KBM-7 (cell line): ENCODE measurements around the gene RNF26.

Experiments used
- DNase-seq: peaks from one replicate; pipeline ENCODE4 v3.0.0-alpha.2; 2015
- in situ Hi-C: fragments of 300-500 bp; cut with MboI; formaldehyde crosslinking; loops from 2 replicates; pipeline ENCODE4 v1.14.3; 2020; ENCODE audit warnings: low sequenced_read_pairs, low pct_unique_long_range_greater_than_20kb, mixed read lengths

Gene RNF26

DNA sequence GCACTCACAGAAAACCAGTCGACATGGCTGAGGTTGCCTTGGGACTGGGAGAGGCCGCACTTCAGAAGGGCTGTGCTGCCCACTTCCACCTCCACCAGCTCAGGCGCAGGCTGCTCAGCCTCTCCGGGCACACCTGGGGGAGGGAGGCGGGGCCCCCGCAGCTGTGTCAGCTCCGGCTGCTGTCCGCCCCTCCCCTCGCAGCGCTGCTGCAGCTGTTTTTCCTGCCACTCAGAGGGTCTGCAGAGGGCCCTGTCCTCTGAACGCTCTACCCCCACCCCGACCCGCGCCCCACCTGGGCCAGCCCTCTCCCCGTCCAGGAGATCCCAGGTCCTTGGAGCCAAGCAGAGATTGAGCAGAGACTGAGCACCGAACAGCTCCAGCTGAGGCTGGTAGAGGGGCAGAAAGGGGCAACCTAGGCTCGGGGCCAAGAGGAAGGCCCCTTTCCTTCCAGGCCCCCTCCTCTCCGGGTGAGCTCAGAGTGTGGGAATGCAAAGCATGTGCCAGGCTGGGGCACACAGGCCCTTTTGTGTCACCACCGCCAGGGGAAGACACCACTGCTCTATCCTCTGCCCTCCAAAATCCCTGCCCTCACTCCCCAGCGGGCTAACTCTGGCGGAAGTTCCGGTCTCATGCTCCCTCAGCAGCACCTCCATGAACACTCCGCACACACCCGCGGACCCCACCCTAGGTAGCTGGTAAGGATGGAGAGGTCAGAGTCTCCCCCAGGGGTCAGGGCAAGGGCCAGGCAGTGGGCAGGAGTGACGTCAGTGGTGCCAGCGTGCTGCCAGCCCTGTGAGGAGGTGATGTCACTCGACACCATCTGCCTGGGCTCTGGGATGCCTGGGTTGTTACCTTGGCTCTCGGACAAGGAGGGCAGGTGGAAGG is 19.0 kb upstream of the RNF26 start:
- in situ Hi-C loops, result no loop called here
- no peak for DNase-seq

DNA sequence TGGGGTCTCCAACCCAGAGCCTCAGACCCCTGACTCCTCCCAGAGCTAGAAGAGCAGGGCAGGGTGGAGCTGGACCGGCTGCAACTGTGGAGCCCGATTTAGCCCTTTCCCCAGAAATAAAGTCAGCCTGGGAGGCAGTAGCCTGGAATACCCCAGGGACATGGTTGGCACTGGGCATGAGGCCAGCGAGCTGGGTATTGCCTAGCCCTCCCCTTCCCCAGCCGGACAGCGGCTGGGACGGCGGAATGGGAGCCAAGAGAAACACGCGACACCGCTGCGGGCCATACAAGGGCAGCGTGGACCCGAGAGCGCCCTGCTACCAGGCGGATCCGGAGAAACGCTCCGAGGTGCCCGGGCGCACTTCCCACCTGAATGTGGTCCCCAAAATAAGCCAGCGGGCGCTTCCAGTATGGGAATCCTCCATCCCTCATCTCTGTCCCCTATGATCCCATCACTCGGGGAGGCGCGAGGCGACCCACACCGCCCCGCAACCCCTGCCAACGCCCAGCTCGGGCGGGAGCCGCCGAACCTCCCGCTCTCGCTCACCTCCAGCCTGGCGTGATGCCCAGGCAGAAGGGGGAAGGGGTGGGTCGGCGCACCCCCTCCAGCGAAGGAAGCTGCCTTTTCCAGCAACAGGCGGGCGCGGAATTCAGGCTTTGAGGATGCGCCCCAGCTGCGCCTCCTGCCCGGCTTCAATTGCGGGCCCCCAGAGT is 18.2 kb upstream of the RNF26 start:
- peak; percentile 27 for DNase-seq
- in situ Hi-C loops, result no loop called here

DNA sequence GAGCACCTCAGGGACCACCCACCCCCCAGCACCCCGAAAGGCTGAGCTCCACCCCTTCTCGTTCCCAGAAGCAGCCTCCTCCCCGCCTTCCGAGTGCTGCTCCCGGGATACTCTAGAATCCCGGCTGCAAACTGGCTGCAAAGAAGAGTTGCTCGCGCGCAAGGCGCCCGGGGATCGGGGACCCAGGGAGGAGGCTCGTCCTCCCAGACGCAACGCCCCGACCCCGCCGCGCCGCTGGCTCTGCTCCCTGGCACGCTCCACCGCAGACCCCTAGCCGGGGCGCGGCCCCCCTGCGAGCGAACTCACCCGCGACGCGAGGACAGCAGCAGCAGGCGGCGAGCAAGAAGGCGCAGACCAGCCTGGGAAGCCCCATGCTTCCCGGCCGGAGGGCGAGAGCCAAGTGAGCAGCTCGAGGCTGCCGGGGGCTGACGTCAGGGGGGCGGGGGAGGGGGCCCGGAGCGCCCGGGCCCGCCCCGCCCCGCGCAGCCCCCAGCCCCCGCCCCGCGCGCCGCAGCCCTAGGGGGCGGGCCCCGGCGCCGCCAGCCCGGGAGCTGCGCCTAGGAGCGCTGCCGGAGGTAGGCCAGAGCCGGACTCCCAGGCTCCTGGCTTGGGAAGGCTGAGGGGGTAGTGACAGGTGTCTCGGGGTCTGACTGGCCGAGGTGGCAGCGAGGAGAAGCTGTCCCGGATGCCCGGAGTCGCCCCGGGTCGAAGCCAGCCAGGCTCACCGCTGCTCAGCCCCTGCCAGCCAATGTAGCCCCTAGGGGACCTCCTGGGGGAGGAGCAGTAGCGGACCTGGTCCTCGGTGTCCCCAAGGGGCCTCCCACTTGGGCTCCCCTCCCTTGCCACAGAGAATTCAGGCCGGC is 17.4 kb upstream of the RNF26 start, which contains the start of gene MCAM:
TSS of gene MCAM (minus strand) at position 402 of the 863 bp plus-strand sequence. CDS start at position 373, 29 bp downstream.
- in situ Hi-C loops, result no loop called here
- DNase-seq, result peak; percentile 61

DNA sequence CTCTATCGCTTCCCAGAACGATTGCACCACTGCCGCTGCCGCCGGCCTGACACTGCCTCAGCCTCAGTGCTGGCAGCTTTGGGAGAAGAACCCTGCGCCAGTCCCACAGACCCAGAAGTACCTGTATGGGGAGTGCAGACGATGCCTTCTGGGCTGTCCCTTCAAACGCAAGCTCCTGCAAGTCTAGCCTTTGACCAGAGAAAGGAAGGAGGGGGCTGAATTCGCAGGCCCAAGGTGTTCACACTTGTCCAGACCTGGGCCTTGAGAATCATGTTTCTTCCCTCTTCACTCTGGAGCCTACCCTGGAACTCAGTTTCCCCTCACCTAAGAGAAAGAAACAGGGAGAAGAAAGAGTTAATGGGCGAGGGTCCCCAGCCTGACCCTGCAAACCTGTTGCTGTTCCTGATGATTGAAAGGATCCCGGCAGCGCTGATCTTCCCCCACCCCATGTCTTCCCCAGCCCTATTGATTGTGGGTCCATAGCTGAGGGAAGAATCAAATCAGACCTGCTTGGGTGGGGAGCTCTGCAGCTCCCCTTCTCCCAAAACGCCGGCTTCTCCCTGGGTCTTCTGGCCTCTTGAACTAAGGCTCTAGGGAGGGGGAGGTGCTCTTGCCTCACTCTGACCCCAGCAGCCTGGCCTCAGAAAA is 16.6 kb upstream of the RNF26 start:
- no peak for DNase-seq
- in situ Hi-C loops, result no loop called here

DNA sequence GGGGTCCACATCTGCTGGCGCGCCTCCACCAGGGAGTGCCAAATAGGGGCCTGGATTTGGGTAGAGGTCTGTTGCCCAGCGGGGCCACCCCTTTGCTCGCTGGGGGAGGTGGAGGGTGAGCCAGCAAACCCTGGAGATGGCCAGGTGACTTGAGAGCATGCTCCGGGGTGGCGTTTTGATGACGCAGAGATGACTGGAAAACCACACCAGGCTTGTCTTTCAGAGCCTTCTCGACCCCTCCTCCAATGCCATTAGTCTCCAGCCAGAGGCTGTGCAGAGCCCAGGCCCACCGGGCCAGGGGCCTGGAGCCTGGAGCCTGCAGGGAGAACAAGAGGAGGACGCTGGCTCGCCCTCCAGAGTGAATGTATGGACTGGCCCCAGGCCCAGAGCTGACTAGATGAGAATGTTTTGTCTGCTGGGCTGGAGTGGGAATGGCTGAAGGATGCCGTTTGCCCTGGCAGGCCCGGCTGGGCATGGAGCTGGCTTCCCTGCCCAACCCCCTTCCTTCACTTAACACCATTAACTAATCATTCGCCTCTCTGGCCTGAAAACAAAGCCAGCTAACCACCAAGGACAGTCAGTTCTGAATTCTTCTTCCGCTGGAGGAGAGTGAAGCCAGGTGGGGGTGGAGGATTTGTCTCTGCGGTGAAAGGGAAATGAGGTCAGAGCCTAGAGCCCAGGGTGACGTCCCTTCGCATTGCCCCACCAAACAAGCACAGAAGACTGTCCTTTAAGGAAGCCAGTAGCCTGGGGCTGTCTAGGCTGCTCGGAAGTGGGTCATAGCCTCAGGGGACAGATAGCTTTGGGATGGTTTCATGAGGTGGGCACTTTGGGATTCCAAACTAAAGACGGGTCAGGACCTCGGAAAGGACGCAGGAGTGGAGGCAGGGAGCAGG is 15.8 kb upstream of the RNF26 start:
- in situ Hi-C loops, result no loop called here
- DNase-seq, result peak; percentile 96

DNA sequence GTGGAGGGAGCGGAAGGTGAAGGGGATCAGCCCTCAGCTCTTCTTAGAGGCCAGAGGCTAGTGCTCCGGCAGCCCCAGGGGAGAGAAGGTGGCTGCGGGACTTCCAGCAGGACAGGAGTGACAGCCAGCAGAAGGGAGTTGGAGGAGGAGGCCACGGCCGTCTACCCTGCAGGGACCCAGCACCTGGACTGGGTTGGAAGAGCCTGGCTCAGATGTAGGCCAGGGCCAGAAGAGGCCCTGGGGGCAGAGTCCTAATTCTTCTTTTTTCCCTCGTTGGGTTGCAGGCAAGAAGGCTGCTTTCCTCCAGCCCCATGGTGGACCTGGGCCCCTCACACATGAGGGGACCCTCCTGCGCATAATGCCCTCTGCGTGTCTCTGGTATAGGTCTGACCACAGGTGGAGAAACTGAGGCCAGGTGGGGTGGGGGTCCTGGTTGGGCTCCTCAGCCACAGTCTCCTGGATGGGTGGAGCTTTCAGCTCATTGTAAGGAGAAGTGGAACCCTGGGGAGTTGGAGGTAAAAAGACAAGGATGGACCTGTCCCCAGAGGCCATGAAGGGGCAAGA is 15.1 kb upstream of the RNF26 start:
- in situ Hi-C loops, result no loop called here
- DNase-seq, result no peak

DNA sequence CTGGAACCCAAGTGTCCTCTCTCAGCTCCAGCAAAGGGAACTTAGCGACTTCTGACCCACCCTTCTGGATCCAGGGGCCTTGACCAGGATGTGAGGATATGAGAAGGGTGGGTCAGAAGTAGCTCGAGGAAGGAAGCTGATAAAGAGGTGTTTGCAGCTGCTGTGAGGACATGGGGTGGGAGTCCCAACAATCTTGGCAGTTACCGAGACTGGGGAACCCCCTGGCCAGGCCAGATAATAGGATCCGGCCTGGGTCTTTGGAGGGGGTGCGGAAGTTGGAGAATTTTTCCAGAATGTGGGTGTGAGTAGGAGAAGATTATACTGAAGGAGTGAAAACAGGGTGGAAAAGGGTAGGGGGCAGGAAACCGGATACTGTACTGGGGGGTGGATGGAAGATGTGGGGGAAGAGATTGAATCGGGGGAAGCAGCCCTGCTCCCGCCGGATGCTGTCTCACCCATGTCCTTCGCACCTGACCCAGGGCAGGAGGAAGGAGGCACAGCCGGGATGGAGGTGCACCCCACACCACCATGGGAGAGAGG is 14.6 kb upstream of the RNF26 start:
- in situ Hi-C loops, result no loop called here
- DNase-seq, result no peak

DNA sequence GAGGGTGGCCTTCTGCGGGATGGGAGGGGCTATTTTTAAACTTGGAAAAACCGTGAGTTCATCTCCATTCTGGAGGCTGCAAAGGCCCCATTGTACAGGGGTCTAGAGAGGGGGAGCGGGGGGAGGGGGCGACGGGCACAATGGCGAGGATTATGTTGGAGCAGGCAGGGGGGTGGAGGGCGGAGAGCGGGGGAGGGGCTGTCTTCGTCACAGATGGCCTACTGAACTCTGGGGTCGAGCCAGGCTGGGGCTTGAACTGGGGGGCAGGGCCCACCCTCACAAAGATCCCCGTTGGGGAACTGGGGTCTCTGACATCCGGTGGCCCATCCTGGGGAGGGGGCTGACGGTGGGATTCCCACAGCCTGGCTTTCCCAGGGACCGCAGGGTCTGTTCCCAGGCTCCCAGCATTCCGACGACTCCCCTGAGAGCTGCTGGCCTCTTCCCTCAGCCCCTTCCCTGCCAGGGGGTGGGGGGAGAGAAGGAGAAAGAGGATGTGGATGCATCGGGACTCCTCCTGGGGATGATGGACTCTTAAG is 14.0 kb upstream of the RNF26 start:
- DNase-seq, result no peak
- in situ Hi-C loops, result no loop called here

DNA sequence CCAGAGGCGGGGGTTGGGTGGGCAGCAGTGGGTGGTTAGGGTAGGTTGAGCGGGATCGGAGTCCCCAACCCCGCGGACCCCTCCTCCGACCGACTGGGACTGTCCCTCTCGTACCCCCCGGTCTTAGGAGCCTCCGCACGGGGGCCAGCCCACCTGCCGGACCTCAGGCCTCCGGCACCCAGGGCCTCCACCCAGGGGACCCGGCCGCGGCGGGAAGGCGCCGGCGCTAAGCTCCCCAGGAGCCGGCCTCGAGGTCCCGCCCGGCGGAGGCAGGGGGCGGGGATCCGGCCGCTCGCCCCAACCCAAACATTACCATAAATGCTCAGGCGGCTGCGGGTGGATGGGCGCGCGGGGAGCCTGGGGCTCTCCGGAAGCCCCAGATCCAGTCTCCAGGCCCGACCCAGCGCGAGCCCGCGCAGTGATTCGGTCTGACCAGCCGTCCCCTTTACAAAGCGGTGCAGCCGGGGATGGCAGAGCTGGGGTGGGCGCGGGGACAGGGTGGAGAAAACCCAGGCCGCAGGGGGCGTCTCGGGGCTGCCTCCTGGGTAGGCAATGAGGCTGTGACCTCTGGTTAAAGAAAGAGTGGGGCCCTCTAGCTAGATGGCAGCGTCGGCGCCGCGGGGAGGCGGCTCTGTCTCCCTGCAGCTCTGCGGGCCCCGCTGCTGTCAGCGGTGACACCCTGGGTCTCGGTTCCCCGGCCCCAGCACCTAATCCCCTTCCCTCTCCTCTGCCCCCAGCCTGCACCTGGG is 13.4 kb upstream of the RNF26 start:
- in situ Hi-C loops, result no loop called here
- peak; percentile 39 for DNase-seq

DNA sequence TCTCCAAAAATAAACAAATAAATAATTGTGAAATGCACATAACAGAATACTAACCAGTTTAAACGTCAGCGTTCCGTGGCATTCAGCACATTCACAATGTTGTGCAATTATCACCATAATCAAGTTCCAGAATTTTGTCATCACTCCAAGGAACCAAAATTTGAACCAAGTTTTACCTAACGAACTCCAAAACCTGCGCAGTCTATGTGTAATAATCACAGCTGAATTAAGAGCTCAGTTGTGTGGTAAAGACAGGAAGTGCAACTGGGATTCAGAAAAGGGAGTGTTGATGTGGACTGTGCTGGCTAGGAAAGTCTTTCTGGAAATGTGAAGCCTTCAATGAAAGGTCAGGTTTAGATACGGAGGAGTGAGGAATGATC is 12.0 kb upstream of the RNF26 start:
- in situ Hi-C loops, result no loop called here
- peak; percentile 32 for DNase-seq

DNA sequence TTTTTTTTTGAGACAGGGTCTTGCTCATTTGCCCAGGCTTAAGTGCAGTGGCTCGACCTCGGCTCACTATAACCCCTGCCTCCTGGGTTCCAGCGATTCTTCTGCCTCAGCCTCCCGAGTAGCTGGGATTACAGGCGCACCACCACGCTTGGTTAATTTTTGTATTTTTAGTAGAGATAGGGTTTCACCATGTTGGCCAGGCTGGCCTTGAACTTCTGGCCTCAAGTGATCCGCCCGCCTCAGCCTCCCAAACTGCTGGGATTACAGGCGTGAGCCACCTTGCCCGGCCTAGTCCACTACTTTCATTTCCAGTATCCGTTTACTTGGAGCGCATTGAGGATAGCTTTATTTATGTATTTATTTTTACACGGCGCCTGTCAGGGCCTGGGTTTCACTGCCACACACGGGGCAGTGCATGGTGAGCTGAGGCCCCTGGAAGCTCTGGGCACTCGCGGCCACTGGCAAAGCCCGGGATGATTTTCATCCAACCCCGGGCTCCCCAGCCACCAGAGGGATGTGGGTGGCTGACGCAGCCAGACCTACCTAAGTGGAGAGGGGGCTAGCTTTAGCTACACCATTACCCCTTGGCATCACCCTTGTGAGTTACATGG is 11.3 kb upstream of the RNF26 start:
- in situ Hi-C loops, result no loop called here
- no peak for DNase-seq

DNA sequence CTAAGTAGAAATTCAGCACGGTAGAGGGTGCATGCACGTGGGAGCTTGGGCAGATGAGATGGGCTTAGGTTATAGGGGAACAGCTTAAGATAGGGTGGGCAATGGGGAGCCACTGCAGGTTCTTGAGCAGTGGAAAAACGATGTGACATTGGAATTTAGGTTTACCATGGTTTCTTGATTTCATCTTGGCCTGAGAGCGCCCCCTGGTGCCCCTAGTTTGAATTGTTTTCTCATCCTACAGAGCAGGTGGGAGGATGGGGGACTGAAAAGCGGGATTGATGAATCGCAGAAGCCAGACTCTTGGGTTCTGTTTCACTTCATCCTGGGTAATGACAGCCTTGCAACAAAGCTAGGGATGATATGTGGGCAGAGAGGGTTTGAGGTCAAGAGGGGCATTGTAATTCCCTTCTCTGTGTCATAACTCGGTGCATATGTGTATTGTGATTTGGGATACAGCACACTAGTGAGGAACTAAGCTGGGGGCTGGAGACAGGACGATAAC is 10.7 kb upstream of the RNF26 start:
- DNase-seq, result peak; percentile 81
- in situ Hi-C loops, result no loop called here

DNA sequence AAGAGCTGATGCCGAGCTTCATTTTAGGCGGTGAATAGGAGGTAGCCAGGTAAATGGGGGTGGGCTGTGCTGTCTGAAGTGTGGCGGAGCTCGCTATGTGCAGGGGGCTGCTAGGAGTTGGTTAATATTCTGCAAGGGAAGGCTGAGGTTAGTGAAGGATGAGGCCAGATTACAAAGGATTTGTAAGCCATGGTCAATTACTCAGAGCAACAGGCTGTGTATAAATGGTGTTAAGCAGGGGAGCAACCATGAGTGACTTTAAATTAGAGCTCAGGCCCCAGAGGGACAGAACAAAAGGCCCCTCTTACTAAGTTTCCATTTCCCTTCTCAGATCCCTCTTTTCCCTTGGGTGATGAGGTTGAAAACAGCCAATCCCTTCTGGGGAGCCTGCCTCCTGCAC is 10.1 kb upstream of the RNF26 start:
- no peak for DNase-seq
- in situ Hi-C loops, result no loop called here

DNA sequence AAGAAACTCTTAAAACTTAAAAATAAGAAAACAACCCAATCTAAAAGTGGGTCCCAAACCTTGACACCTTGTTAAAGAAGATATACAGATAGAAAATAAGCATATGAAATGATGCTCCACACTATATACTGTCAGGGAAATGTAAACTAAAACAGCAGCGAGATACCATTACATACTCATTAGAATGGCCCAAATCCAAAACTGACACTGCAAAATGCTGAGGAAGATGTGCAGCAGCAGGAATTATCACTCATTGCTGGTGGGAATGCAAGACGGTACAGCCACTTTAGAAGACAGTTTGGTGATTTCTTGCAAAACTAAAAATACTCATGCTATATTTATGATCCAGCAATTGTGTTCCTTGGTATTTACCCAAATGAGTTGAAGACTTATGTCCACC is 5.0 kb upstream of the RNF26 start:
- no peak for DNase-seq
- in situ Hi-C loops, result no loop called here

DNA sequence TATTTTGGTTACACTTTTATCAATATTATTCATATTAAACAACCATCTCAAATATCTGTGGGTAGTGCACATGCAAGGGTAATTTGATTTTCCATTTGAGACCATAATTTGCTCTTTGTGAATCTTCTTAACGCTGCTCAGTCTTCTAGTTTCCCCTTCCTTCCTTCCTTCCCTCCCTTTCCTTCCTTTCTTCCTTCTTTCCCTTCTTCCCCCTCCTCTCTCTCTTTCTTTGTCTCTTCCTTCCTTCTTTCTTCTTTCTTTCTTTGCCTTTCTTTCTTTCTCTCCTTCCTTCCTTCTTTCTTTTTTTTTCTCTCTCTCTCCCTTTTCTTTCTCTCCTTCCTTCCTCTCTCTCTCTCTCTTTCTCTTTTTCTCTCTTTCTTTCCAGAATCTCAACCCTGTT is 4.1 kb upstream of the RNF26 start:
- no peak for DNase-seq
- in situ Hi-C loops, result no loop called here

DNA sequence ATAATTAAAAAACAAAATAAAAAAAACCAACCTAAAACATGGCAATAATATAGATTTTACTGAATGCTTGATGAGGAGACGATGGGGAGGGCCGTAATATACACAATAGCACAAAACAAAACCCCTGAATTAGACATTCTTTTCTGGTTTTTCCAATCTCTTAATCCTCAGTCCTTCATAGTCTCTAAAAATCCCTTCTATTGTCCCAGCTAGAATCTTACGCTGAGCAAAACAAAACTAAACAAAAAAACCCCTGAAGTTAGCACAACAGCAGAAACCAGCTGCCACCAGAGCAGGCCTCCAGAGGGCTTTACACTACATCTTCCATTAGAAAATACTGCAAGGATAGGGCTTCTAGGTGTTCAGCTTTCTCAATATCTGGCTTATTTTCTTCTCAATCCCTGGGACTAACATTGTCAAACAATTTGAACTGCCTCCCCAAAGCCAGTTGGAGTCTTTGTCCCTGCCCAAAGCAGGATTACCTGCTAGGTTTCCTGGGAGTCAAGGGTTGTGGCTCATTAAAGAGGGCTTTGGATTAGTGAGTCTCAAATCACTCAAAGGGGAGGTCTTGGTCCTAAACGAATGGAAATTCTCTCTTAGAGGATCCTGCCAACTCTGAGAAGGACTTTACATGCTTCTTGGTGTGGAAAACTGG is 2.1 kb upstream of the RNF26 start:
- no peak for DNase-seq
- in situ Hi-C loops, result no loop called here
